GDM1 (cell line): ENCODE measurements around the gene CCBE1.

Experiments
- DNase-seq: peaks from one replicate; lab custom pipeline; 2025; lab: John Stamatoyannopoulos, UW

The CCBE1 gene

GRCh38 chr18:59570101-59570775 lies 127.0 kb downstream of the CCBE1 start:
- no peak for DNase-seq

GRCh38 chr18:59569390-59569791 lies 127.8 kb downstream of the CCBE1 start:
- no peak for DNase-seq

- DNase-seq, result no peak
Measured at GRCh38 chr18:59567431-59567830, 129.8 kb downstream of the CCBE1 start.

- no peak for DNase-seq
Measured at GRCh38 chr18:59566533-59566971, 130.7 kb downstream of the CCBE1 start.

GRCh38 chr18:59565957-59566356 lies 131.3 kb downstream of the CCBE1 start:
- no peak for DNase-seq

GRCh38 chr18:59564561-59564960 lies 132.7 kb downstream of the CCBE1 start:
- DNase-seq, result no peak

- DNase-seq, result no peak
Measured at GRCh38 chr18:59563176-59563785, 133.9 kb downstream of the CCBE1 start.

- DNase-seq, result no peak
Measured at GRCh38 chr18:59562751-59563150, 134.5 kb downstream of the CCBE1 start.

GRCh38 chr18:59561612-59562011 lies 135.6 kb downstream of the CCBE1 start:
- no peak for DNase-seq

- no peak for DNase-seq
Measured at GRCh38 chr18:59560556-59560955, 136.7 kb downstream of the CCBE1 start.

- no peak for DNase-seq
Measured at GRCh38 chr18:59559528-59559927, 137.7 kb downstream of the CCBE1 start.

- no peak for DNase-seq
Measured at GRCh38 chr18:59555995-59556659, 141.1 kb downstream of the CCBE1 start.

GRCh38 chr18:59554796-59555335 lies 142.4 kb downstream of the CCBE1 start:
- no peak for DNase-seq

- DNase-seq, result no peak
Measured at GRCh38 chr18:59553273-59553870, 143.9 kb downstream of the CCBE1 start.

GRCh38 chr18:59551902-59552635 lies 145.2 kb downstream of the CCBE1 start:
- no peak for DNase-seq

GRCh38 chr18:59550174-59550516 lies 147.1 kb downstream of the CCBE1 start:
- DNase-seq, result no peak

GRCh38 chr18:59549503-59550173 lies 147.6 kb downstream of the CCBE1 start:
- no peak for DNase-seq

GRCh38 chr18:59547581-59548182 lies 149.5 kb downstream of the CCBE1 start:
- DNase-seq, result no peak

- no peak for DNase-seq
Measured at GRCh38 chr18:59546188-59546587, 151.0 kb downstream of the CCBE1 start.

- DNase-seq, result no peak
Measured at GRCh38 chr18:59540780-59541179, 156.4 kb downstream of the CCBE1 start.

- no peak for DNase-seq
Measured at GRCh38 chr18:59540346-59540745, 156.9 kb downstream of the CCBE1 start.
